Ishikawa (cell line): ENCODE results near the gene KXD1.

Source experiments
- CEBPB ChIP-seq: IDR thresholded peaks from 2 replicates; pipeline ENCODE4 v1.6.1; 2012
- CREB1 ChIP-seq: IDR thresholded peaks from 2 replicates; pipeline ENCODE4 v1.6.1; 2012; ENCODE audit warnings: low read depth
- EGR1 ChIP-seq: IDR thresholded peaks from 2 replicates; pipeline ENCODE4 v1.6.1; 2012
- EP300 ChIP-seq: IDR thresholded peaks from 2 replicates; pipeline ENCODE4 v1.6.1; 2012; ENCODE audit warnings: borderline replicate concordance
- FOXM1 ChIP-seq: IDR thresholded peaks from 2 replicates; pipeline ENCODE4 v1.6.1; 2012; ENCODE audit warnings: low read depth, borderline replicate concordance
- MAX ChIP-seq: IDR thresholded peaks from 2 replicates; pipeline ENCODE4 v1.6.1; 2012
- NFIC ChIP-seq: IDR thresholded peaks from 2 replicates; pipeline ENCODE4 v1.6.1; 2012
- RAD21 ChIP-seq: IDR thresholded peaks from 2 replicates; pipeline ENCODE4 v1.6.1; 2012; ENCODE audit warnings: low read depth
- REST ChIP-seq: IDR thresholded peaks from 2 replicates; pipeline ENCODE4 v1.6.1; 2012; ENCODE audit warnings: low read depth, mild to moderate bottlenecking
- TAF1 ChIP-seq: IDR thresholded peaks from 2 replicates; pipeline ENCODE4 v1.6.1; 2012; ENCODE audit warnings: low read depth, mild to moderate bottlenecking
- TCF12 ChIP-seq: IDR thresholded peaks from 2 replicates; pipeline ENCODE4 v1.6.1; 2012; ENCODE audit warnings: low read depth
- TEAD4 ChIP-seq: IDR thresholded peaks from 2 replicates; pipeline ENCODE4 v1.6.1; 2012
- USF1 ChIP-seq: IDR thresholded peaks from 2 replicates; pipeline ENCODE4 v1.6.1; 2012
- YY1 ChIP-seq: IDR thresholded peaks from 2 replicates; pipeline ENCODE4 v1.6.1; 2012; ENCODE audit warnings: low read depth
- ZBTB7A ChIP-seq: IDR thresholded peaks from 2 replicates; pipeline ENCODE4 v1.6.1; 2012; ENCODE audit warnings: low read depth

Gene KXD1

GRCh38 chr19:18522862-18523440 is 34.7 kb upstream of the KXD1 start:
- TF ChIP-seq YY1: peak; percentile 52; the same call in 1 of the 2 replicates

- TF ChIP-seq FOXM1 (no peak), CEBPB (no peak), USF1 (no peak), RAD21 (no peak), TCF12 (no peak), NFIC (no peak), CREB1 (no peak), REST (no peak), YY1 (no peak)
Measured at GRCh38 chr19:18523841-18524240, 33.8 kb upstream of the KXD1 start.

- TF ChIP-seq USF1: no peak
Measured at GRCh38 chr19:18526316-18526715, 31.4 kb upstream of the KXD1 start.

GRCh38 chr19:18529782-18530181 is 27.9 kb upstream of the KXD1 start:
- TF ChIP-seq CEBPB (no peak), CREB1 (no peak), EGR1 (no peak), REST (no peak), TEAD4 (no peak), ZBTB7A (no peak), EP300 (no peak), NFIC (no peak), USF1 (no peak), TCF12 (no peak), YY1 (no peak), FOXM1 (no peak), MAX (no peak), RAD21 (no peak), TAF1 (no peak)

- TF ChIP-seq YY1 (no peak), CREB1 (no peak), NFIC (no peak), EP300 (no peak), USF1 (no peak), EGR1 (no peak), FOXM1 (no peak), RAD21 (no peak), TCF12 (no peak), REST (no peak), TAF1 (no peak), CEBPB (no peak), ZBTB7A (no peak), TEAD4 (no peak), MAX (no peak)
Measured at GRCh38 chr19:18531485-18531884, 26.2 kb upstream of the KXD1 start.
